Activated naive CD4-positive, alpha-beta T cell treated with Interleukin-2 at 50 U/mL for 16 hours (primary cell): ENCODE results near the gene ZNF892.

Source experiments
- DNase-seq: peaks from one replicate; pipeline ENCODE4 v3.0.0-alpha.2; 2020

ZNF892 gene

GRCh38 chr2:95207111-95207961, at the start of gene ZNF892:
Gene ZNF892, plus strand, starts transcription at chr2:95207521. Its CDS starts 295 bp downstream, at chr2:95207816.
- DNase-seq: peak; percentile 81

GRCh38 chr2:95158441-95158840, 48.9 kb upstream of the ZNF892 start:
- DNase-seq: no peak

GRCh38 chr2:95158891-95159619, 48.3 kb upstream of the ZNF892 start:
- DNase-seq: no peak

GRCh38 chr2:95159690-95160449, 47.5 kb upstream of the ZNF892 start, which contains the start of gene ZNF514:
Gene ZNF514, minus strand, starts transcription at chr2:95159848. Its CDS starts 6,595 bp downstream, at chr2:95153253.
- peak; percentile 80 for DNase-seq

GRCh38 chr2:95165030-95165370, 42.3 kb upstream of the ZNF892 start:
- no peak for DNase-seq

GRCh38 chr2:95165371-95166064, 41.8 kb upstream of the ZNF892 start, which contains the start of gene ZNF2:
Gene ZNF2, plus strand, starts transcription at chr2:95165809. Its CDS starts 10,418 bp downstream, at chr2:95176227.
- DNase-seq: peak; percentile 97

- no peak for DNase-seq
These were observed 41.1 kb upstream of the ZNF892 start for GRCh38 chr2:95166065-95166763.

- DNase-seq: no peak
These were observed 35.4 kb upstream of the ZNF892 start for GRCh38 chr2:95171902-95172301.

GRCh38 chr2:95174031-95174542, 33.2 kb upstream of the ZNF892 start:
- no peak for DNase-seq

GRCh38 chr2:95179451-95179850, 27.9 kb upstream of the ZNF892 start:
- DNase-seq: no peak

GRCh38 chr2:95181774-95182173, 25.5 kb upstream of the ZNF892 start:
- no peak for DNase-seq

GRCh38 chr2:95185197-95185596, 22.1 kb upstream of the ZNF892 start:
- DNase-seq: no peak

- no peak for DNase-seq
These were observed 21.3 kb upstream of the ZNF892 start for GRCh38 chr2:95185973-95186372.

GRCh38 chr2:95192956-95193355, 14.4 kb upstream of the ZNF892 start:
- DNase-seq: peak; percentile 55

- DNase-seq: no peak
These were observed 3.4 kb upstream of the ZNF892 start for GRCh38 chr2:95203911-95204310.

GRCh38 chr2:95204396-95204795, 2.9 kb upstream of the ZNF892 start:
- DNase-seq: no peak

- DNase-seq: no peak
These were observed 1.2 kb upstream of the ZNF892 start for GRCh38 chr2:95206096-95206495.

- no peak for DNase-seq
These were observed 785 bp downstream of the ZNF892 start for GRCh38 chr2:95208106-95208505.

- no peak for DNase-seq
These were observed 7.8 kb downstream of the ZNF892 start for GRCh38 chr2:95215018-95215612.

GRCh38 chr2:95220449-95220848, 13.1 kb downstream of the ZNF892 start:
- no peak for DNase-seq

GRCh38 chr2:95225658-95226057, 18.3 kb downstream of the ZNF892 start:
- DNase-seq: no peak
